Thymus (tissue), 11 donors: ENCODE data around the gene FCN2. TPM values are rescaled to one million over a fixed set of nuclear protein-coding genes. Genes with fewer than 3 reads are reported as not detected.

Source experiments
- DNase-seq, 9 donors: peaks; one replicate each; pipeline ENCODE4 v3.0.0-alpha.2; 2013; ENCODE audit warnings: low spot score in 9 of 9, low read depth in 6 of 9, missing footprints in 1 of 9
- H3K27ac ChIP-seq, 2 donors: one replicate each; pipeline ENCODE4 v1.5.1; 2013; ENCODE audit warnings: control low read depth in 1 of 2, low read depth in 1 of 2, low read length in 1 of 2, mild to moderate bottlenecking in 1 of 2, moderate library complexity in 1 of 2
- H3K27me3 ChIP-seq, 2 donors: one replicate each; pipeline ENCODE4 v1.5.1; 2013; ENCODE audit warnings: low read length in 1 of 2; ENCODE audit not compliant: control insufficient read depth in 2 of 2, insufficient read depth in 1 of 2
- H3K36me3 ChIP-seq, 2 donors: one replicate each; pipeline ENCODE4 v1.5.1; 2013; ENCODE audit warnings: low read length in 1 of 2, mild to moderate bottlenecking in 1 of 2, moderate library complexity in 1 of 2; ENCODE audit not compliant: control insufficient read depth in 2 of 2, insufficient read depth in 2 of 2
- H3K4me1 ChIP-seq, 2 donors: one replicate each; pipeline ENCODE4 v1.5.1; 2013; ENCODE audit warnings: low read length in 2 of 2; ENCODE audit not compliant: control insufficient read depth in 2 of 2, insufficient read depth in 2 of 2
- H3K4me3 ChIP-seq, 2 donors: one replicate each; pipeline ENCODE4 v1.5.1; 2013; ENCODE audit warnings: low read length in 2 of 2, control low read depth in 1 of 2, mild to moderate bottlenecking in 1 of 2
- H3K9me3 ChIP-seq, 2 donors: one replicate each; pipeline ENCODE4 v1.5.1; 2013; ENCODE audit warnings: low read length in 1 of 2, mild to moderate bottlenecking in 1 of 2; ENCODE audit not compliant: control insufficient read depth in 2 of 2, insufficient read depth in 1 of 2
- WGBS: extraction: QIAGEN DNeasy Blood & Tissue Kit; methylation state at CpG from one replicate; pipeline ENCODE4 v1.1.7; 2013; 5-methylcytosine and 5-hydroxymethylcytosine counted together
- polyA plus RNA-seq: library from polyadenylated mRNA; stranded (reverse); fragments of 200-250 nt; gene quantifications from one replicate; pipeline ENCODE4 v1.2.3, GENCODE V29; 2013
- total RNA-seq: library from RNA; stranded (reverse); fragments of 120-200 nt; gene quantifications from one replicate; pipeline ENCODE4 v1.2.4, GENCODE V29; 2013
- donor health status: healthy.

Gene FCN2
- total and polyA plus RNA-seq, 2 donors: 0.52 to 0.75 TPM

GRCh38 chr9:134871697-134872340 lies 8.8 kb upstream of the FCN2 start:
- H3K27ac ChIP-seq: no peak overlapping the region

GRCh38 chr9:134872482-134873231 lies 8.0 kb upstream of the FCN2 start:
- no peak for DNase-seq
- Histone ChIP-seq H3K9me3 (no peaks in the 10 kb centered on the region), H3K27me3 (no peaks in the 10 kb centered on the region), H3K4me3 (no peak overlapping the region), H3K36me3 (no peaks in the 10 kb centered on the region), H3K4me1 (no peaks in the 10 kb centered on the region), H3K27ac (no peak overlapping the region)
- 91% methylated on average over 24 of the region's 24 CpGs for WGBS

More at GRCh38 chr9:134871697-134872340, 8.8 kb upstream of the FCN2 start:
- H3K4me3 ChIP-seq: no peak overlapping the region
- no peaks in the 10 kb centered on the region for H3K9me3 ChIP-seq
- DNase-seq: no peak
- no peaks in the 10 kb centered on the region for H3K27me3 ChIP-seq
- H3K36me3 ChIP-seq: no peaks in the 10 kb centered on the region
- no peaks in the 10 kb centered on the region for H3K4me1 ChIP-seq
- WGBS: 86% methylated on average over 16 of the region's 16 CpGs

- H3K27ac ChIP-seq: no peak overlapping the region
These were observed 5.2 kb upstream of the FCN2 start for GRCh38 chr9:134875371-134875770.

GRCh38 chr9:134877541-134877940 lies 3.1 kb upstream of the FCN2 start:
- no peaks in the 10 kb centered on the region for H3K36me3 ChIP-seq
- DNase-seq: no peak
- H3K4me3 ChIP-seq: no peak overlapping the region
- H3K27me3 ChIP-seq: no peaks in the 10 kb centered on the region
- no peaks in the 10 kb centered on the region for H3K9me3 ChIP-seq
- 96% methylated on average over 4 of the region's 4 CpGs for WGBS
- H3K4me1 ChIP-seq: no peaks in the 10 kb centered on the region
- no peak overlapping the region for H3K27ac ChIP-seq

More at GRCh38 chr9:134875371-134875770, 5.2 kb upstream of the FCN2 start:
- Histone ChIP-seq H3K36me3 (no peaks in the 10 kb centered on the region), H3K4me3 (no peak overlapping the region), H3K27me3 (no peaks in the 10 kb centered on the region), H3K4me1 (no peaks in the 10 kb centered on the region), H3K9me3 (no peaks in the 10 kb centered on the region)
- WGBS: 82% methylated on average over 1 of the region's 1 CpG
- no peak for DNase-seq

GRCh38 chr9:134879664-134880483 lies 736 bp upstream of the FCN2 start:
- Histone ChIP-seq H3K4me3 (no peak overlapping the region), H3K4me1 (no peaks in the 10 kb centered on the region), H3K27ac (no peak overlapping the region), H3K27me3 (no peaks in the 10 kb centered on the region), H3K36me3 (no peaks in the 10 kb centered on the region), H3K9me3 (no peaks in the 10 kb centered on the region)
- no peak for DNase-seq
- WGBS: 96% methylated on average over 13 of the region's 13 CpGs

- DNase-seq: no peak
- 96% methylated on average over 13 of the region's 13 CpGs for WGBS
These were observed 682 bp downstream of the FCN2 start for GRCh38 chr9:134881313-134881670.

GRCh38 chr9:134882204-134882785 lies 1.7 kb downstream of the FCN2 start:
- Histone ChIP-seq H3K4me1 (no peaks in the 10 kb centered on the region), H3K27me3 (peaks cover 0 to 1% of the 10 kb centered on the region in 2 donors), H3K36me3 (no peaks in the 10 kb centered on the region), H3K4me3 (no peak overlapping the region), H3K9me3 (no peaks in the 10 kb centered on the region), H3K27ac (no peak overlapping the region)
- 94% methylated on average over 3 of the region's 3 CpGs for WGBS
- DNase-seq: no peak

More at GRCh38 chr9:134881313-134881670, 682 bp downstream of the FCN2 start:
- Histone ChIP-seq H3K4me3 (no peak overlapping the region), H3K9me3 (no peaks in the 10 kb centered on the region), H3K27me3 (no peaks in the 10 kb centered on the region), H3K36me3 (no peaks in the 10 kb centered on the region), H3K27ac (no peak overlapping the region), H3K4me1 (no peaks in the 10 kb centered on the region)

GRCh38 chr9:134883040-134883782 lies 2.6 kb downstream of the FCN2 start:
- 94% methylated on average over 18 of the region's 18 CpGs for WGBS

More at GRCh38 chr9:134883040-134883782, 2.6 kb downstream of the FCN2 start:
- H3K27me3 ChIP-seq: peaks cover 0 to 2% of the 10 kb centered on the region in 2 donors
- H3K9me3 ChIP-seq: no peaks in the 10 kb centered on the region
- H3K36me3 ChIP-seq: no peaks in the 10 kb centered on the region
- no peak overlapping the region for H3K4me3 ChIP-seq
- H3K27ac ChIP-seq: no peak overlapping the region
- no peak for DNase-seq
- H3K4me1 ChIP-seq: peaks cover 0 to 9% of the 10 kb centered on the region in 2 donors
